GM18858 (cell line): ENCODE data around the gene MINDY3.
"Not testable (repeated sequence)": the region's sequence is repeated elsewhere in the genome, so short reads cannot be mapped to it uniquely, and the experiment has no call there.

Experiments used
- ATAC-seq: cut with Tn5 transposase; IDR thresholded peaks from one replicate; pipeline ENCODE4 v1.9.1; 2021; ENCODE audit not compliant: unreplicated experiment

Gene MINDY3

GRCh38 chr10:15857107-15857575 lies 3.2 kb downstream of the MINDY3 start:
- no peak for ATAC-seq

DNA sequence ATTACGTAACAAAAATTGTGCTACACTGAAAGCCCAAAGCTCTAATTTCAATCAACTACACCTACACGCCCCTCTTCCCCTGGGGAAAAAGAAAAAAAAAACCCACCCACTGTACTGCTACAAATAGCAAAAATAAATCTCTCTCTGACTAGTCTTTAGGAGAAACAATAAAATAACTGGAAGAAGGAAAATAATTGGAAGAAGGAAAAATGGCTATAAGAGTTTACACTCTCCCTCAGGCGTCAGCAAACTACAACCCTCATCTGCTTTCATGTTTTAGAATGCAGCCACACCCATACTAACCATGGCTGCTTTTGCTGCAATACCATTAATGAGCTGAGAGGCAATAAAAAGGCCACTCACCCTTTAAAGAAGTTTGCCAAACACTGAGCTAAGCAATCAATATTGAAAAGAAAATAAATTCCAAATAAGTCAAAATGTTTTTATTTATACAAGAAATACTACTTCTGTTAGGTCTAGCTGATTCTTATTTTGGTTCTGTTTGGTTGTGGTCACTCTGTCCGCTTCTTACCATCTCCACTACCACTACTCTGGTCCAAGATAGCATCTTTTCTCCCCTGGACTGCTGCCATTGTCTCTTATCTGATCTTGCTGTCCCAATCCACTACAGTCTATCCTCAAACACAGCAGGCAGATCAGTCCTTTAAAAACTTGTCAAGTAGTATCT lies 3.8 kb downstream of the MINDY3 start:
- ATAC-seq: no peak

DNA sequence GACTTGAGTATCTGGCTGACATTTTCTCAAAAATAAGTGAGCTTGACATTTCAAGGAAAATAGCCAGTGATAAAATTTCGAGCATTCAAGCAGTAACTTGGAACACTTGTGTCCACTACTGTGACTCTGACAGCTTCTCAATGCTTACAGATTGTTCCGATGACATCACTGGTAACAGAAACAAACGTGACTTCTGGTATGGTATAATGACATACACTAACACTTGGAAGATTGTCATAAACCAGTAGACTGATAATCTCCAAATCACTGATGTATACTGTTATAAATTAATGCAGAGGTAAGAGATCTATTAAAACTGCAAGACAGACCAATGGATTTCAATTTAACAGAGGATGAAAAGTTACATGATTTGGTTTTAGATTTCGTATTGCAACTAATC lies 6.5 kb downstream of the MINDY3 start:
- no peak for ATAC-seq

DNA sequence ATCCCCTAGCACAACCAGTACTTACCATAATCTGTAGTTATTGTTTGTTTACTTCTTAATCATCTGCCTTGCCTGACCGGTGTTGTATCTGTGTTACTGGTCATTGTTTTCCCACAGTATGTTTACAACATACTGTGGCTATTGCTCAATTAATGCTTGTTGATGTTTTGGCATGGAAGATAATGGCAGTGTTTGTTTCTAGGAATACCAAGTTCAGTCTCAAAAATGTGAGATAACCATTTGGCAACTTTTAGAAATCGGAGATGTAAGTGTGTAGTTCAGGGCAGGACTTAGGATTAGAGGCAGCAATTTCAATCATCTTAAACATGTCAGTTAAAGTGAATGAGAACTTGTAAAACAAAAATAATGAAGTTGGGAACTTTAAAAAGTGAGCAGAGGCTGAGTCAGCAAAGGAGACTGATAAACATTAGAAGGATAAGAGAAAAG lies 8.2 kb downstream of the MINDY3 start:
- ATAC-seq: no peak

- not testable (repeated sequence) for ATAC-seq
These were observed 9.8 kb downstream of the MINDY3 start for GRCh38 chr10:15850337-15850978.

GRCh38 chr10:15849316-15849715 lies 11.0 kb downstream of the MINDY3 start:
- ATAC-seq: no peak

DNA sequence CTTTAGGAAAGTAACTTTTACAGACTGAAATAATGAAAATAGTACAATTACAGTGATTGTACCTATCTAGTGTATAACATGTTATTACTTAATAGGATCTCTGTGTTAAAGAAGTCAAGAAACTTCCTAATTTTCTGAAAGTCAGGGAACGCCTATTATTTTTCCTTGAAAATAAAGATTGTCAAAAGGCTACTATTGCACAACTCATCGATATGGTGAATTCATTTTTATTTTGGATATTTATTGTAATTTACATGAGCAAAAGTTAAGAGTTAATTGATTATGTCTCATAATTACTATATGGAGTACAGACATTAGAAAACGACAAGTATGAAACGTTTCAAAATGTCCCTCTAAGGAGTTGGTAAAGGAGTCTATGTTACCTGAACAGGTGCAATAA lies 12.8 kb downstream of the MINDY3 start:
- no peak for ATAC-seq

GRCh38 chr10:15844517-15844916 lies 15.8 kb downstream of the MINDY3 start:
- no peak for ATAC-seq

DNA sequence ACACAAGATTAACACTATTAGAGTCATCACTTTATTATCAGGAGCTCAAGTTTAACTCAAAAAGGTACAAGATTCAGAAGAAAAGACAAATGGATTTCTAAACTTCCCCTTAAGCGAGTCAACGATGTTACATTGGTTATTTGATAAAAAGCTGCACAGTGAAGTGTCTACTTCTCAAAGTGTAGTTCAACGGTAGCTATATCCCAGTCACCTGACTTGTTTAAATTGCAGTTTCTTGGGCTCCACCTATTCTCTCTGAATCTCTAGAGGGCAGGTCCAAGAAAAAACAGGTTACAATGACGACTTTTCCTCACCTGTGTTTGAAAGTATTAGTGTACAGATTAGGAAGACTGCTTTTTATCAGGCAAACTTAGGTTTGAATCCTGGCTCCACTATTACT lies 16.6 kb downstream of the MINDY3 start:
- ATAC-seq: no peak

- no peak for ATAC-seq
These were observed 17.6 kb downstream of the MINDY3 start for GRCh38 chr10:15842556-15843169.

- no peak for ATAC-seq
These were observed 18.6 kb downstream of the MINDY3 start for GRCh38 chr10:15841696-15842095.

DNA sequence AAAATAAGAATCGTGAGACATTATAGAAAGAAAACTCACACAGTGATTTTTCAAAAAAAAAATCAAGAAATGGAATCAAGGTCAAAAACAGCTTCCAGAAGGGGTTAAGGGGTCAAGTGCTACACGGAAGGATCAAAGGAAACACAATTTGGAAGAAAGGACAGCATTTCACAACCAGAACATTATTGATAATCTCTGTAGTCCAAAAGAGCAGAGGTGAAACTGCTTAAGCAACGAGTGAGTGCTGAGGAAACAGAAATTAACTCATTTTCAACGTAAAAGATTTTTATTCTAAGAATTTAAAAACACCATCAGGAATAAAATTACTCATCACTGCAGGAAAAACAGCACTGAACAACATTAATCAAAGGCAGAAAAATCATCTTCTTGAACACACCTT lies 23.5 kb downstream of the MINDY3 start:
- ATAC-seq: no peak

DNA sequence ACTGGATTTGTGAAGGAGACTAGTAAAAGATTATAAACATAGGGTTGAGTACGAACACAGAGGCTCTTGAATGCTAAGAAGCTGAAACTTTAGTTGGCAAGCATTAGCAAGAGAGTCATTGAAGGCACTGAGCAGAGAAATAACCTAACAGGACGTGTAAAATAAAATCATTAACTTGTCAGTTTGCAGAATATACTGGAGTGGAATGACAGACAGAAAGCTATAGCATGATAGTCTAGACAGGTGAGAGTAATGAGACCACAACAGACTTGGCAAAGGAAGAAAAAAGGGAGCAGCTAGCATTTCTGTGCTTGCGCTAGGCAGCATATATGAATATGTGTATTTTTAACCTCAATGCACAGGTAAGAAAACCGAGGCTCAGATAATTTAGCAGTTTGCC lies 30.8 kb downstream of the MINDY3 start:
- ATAC-seq: no peak

DNA sequence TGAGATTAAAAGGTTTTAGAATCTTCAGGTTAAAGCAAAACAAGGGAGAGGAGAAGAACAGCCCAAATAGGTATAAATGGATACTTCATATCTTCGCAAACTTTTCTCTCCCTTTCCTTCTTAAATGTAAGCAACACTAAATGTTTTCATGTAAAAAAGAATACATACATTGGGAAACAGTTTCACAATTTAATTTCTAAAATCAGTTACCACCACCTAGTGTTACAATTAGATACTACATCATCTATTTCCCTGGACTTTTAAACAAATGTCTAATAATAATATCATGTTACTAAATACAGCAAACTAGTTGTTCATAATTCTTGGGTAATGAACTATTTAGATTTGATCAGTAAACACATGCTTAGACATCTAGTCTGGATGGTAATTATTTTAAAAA lies 35.8 kb downstream of the MINDY3 start:
- ATAC-seq: no peak

DNA sequence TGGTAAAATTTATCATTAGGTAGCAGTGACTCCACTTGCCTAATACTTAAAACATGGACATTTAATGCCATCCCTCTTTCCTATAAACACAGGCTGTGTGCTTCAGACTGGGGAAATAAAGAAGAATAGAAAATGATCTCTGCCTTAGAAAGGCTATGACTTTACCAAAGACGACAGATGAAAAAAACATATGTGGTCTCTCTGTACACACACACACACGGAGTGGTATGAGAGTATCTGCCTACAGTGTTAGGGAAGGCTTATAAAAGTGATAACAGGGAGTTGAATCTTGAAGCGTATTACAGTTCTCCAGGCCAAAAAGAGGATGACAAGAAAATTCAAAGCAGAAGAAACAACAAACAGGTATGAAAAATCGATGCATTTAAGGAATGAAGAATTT lies 38.2 kb downstream of the MINDY3 start:
- no peak for ATAC-seq

GRCh38 chr10:15821046-15821683 lies 39.1 kb downstream of the MINDY3 start:
- no peak for ATAC-seq

DNA sequence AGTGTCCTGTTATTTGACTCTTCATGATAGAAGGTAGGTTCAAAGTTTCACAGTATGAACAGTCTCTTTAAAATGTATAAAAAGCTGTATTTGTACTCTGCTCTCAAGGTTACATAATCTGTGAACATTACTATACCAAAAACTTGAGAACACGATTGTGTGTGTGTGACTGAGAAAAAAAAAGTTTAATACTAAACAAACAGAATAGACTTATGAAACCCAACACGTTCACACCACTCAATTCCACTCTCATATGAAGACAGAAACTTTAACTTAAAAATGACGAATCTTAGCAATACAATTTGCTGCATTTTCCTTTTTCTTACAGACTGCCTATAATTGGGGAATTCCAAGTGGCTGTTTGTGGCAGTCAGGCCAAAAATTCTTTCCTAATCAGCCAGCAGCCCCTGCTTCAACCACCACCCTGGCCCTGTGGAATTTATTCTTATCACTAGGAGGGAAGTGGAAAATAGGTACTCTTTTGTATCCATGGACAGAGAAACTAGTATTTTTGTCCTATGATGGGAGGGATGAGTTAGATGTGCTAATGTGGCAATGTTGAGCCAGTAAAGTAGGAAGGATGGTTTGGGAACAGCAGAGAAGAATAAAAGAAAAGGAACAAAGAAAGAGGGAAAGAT lies 42.8 kb downstream of the MINDY3 start:
- ATAC-seq: no peak

- ATAC-seq: no peak
These were observed 44.9 kb downstream of the MINDY3 start for GRCh38 chr10:15815242-15815885.

- ATAC-seq: no peak
These were observed 45.7 kb downstream of the MINDY3 start for GRCh38 chr10:15814565-15814964.

GRCh38 chr10:15813415-15813814 lies 46.9 kb downstream of the MINDY3 start:
- ATAC-seq: no peak

DNA sequence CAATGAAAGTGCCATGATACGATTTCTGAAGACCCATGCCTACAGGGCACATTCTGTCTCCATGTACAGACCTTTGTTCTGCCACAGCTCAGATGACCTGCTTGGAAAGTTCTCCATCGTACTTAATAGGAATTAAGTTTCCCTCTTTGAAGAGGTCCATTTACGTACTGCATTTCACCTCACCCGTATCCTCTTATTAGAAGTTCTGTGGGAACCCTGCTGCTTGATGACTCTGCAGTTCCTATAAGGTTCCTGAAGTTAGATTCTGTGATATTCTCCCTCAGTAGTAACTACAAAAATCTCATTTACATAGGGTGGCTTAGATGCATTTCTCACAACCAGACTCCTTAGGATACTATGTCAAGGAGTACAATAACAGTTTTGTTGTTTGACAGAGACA lies 50.9 kb downstream of the MINDY3 start:
- no peak for ATAC-seq
